ENCODE data around the gene SSBP3. TPM values are rescaled to one million over a fixed set of nuclear protein-coding genes. Genes with fewer than 3 reads are reported as not detected.

SSBP3 gene
- total and polyA plus RNA-seq, 4 donors: 23.3 to 108 (median 66.3) TPM

GRCh38 chr1:54387419-54387818 lies 18.8 kb downstream of the SSBP3 start:
- Histone ChIP-seq H3K9me3 (ENCODE audit: control insufficient read depth, insufficient read depth, low read length) (no peaks in the 10 kb centered on the region), H3K27me3 (ENCODE audit: control insufficient read depth, insufficient read depth, low read length) (no peaks in the 10 kb centered on the region), H3K27ac (ENCODE audit: low read depth, low read length) (no peak overlapping the region), H3K4me1 (ENCODE audit: control insufficient read depth, insufficient read depth, low read length) (peaks cover 41% of the 10 kb centered on the region), H3K4me3 (ENCODE audit: low read depth, low read length) (no peak overlapping the region), H3K36me3 (ENCODE audit: control insufficient read depth, insufficient read depth, low read length) (peaks cover 23% of the 10 kb centered on the region)
- peak in 1 of 6 donors; percentile 51 for DNase-seq (ENCODE audit: low read depth in 4 of 6, low spot score in 6 of 6)
- WGBS (ENCODE audit: insufficient coverage): 48% methylated on average over 2 of the region's 5 CpGs

DNA sequence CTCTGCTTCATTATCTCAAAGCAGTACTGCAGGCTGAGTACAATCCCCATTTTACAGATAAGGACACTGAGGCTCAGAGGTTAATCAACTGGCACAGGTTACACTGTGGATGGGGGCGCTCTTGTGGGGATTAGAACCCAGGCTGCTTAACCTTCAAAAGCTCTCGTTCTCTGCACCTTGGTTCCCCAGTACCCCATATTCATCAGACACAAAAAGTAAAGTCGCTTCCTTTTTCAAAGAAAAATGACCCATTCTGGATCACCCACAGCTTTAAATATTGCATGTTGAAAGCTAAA lies 20.5 kb downstream of the SSBP3 start:
- Histone ChIP-seq H3K9me3 (ENCODE audit: control insufficient read depth, insufficient read depth, low read length) (no peaks in the 10 kb centered on the region), H3K27ac (ENCODE audit: low read depth, low read length) (no peak overlapping the region), H3K27me3 (ENCODE audit: control insufficient read depth, insufficient read depth, low read length) (no peaks in the 10 kb centered on the region), H3K4me1 (ENCODE audit: control insufficient read depth, insufficient read depth, low read length) (peaks cover 26% of the 10 kb centered on the region), H3K4me3 (ENCODE audit: low read depth, low read length) (no peak overlapping the region), H3K36me3 (ENCODE audit: control insufficient read depth, insufficient read depth, low read length) (peaks cover 16% of the 10 kb centered on the region)
- WGBS (ENCODE audit: insufficient coverage): 78% methylated on average over 3 of the region's 3 CpGs
- no peak for DNase-seq (ENCODE audit: low read depth in 4 of 6, low spot score in 6 of 6)

GRCh38 chr1:54384918-54385726 lies 21.1 kb downstream of the SSBP3 start:
- Histone ChIP-seq H3K27me3 (ENCODE audit: control insufficient read depth, insufficient read depth, low read length) (no peaks in the 10 kb centered on the region), H3K4me3 (ENCODE audit: low read depth, low read length) (no peak overlapping the region), H3K36me3 (ENCODE audit: control insufficient read depth, insufficient read depth, low read length) (peaks cover 20% of the 10 kb centered on the region), H3K9me3 (ENCODE audit: control insufficient read depth, insufficient read depth, low read length) (no peaks in the 10 kb centered on the region), H3K27ac (ENCODE audit: low read depth, low read length) (no peak overlapping the region), H3K4me1 (ENCODE audit: control insufficient read depth, insufficient read depth, low read length) (peaks cover 29% of the 10 kb centered on the region)
- no peak for DNase-seq (ENCODE audit: low read depth in 4 of 6, low spot score in 6 of 6)
- 57% methylated on average over 5 of the region's 7 CpGs for WGBS (ENCODE audit: insufficient coverage)

- Histone ChIP-seq H3K27me3 (ENCODE audit: control insufficient read depth, insufficient read depth, low read length) (no peaks in the 10 kb centered on the region), H3K4me1 (ENCODE audit: control insufficient read depth, insufficient read depth, low read length) (peaks cover 34% of the 10 kb centered on the region), H3K4me3 (ENCODE audit: low read depth, low read length) (no peak overlapping the region), H3K9me3 (ENCODE audit: control insufficient read depth, insufficient read depth, low read length) (no peaks in the 10 kb centered on the region), H3K36me3 (ENCODE audit: control insufficient read depth, insufficient read depth, low read length) (peaks cover 22% of the 10 kb centered on the region), H3K27ac (ENCODE audit: low read depth, low read length) (no peak overlapping the region)
- no peak for DNase-seq (ENCODE audit: low read depth in 4 of 6, low spot score in 6 of 6)
- WGBS (ENCODE audit: insufficient coverage): 100% methylated on average over 1 of the region's 2 CpGs
These were observed 21.7 kb downstream of the SSBP3 start for GRCh38 chr1:54384471-54384870.

GRCh38 chr1:54381524-54381923 lies 24.7 kb downstream of the SSBP3 start:
- WGBS (ENCODE audit: insufficient coverage): 88% methylated on average over 4 of the region's 4 CpGs

GRCh38 chr1:54380290-54380882 lies 25.8 kb downstream of the SSBP3 start:
- peaks cover 30% of the 10 kb centered on the region for H3K36me3 ChIP-seq (ENCODE audit: control insufficient read depth, insufficient read depth, low read length)
- 60% methylated on average over 12 of the region's 15 CpGs for WGBS (ENCODE audit: insufficient coverage)
- no peak overlapping the region for H3K4me3 ChIP-seq (ENCODE audit: low read depth, low read length)
- no peaks in the 10 kb centered on the region for H3K27me3 ChIP-seq (ENCODE audit: control insufficient read depth, insufficient read depth, low read length)
- H3K9me3 ChIP-seq (ENCODE audit: control insufficient read depth, insufficient read depth, low read length): no peaks in the 10 kb centered on the region
- peaks cover 44% of the 10 kb centered on the region for H3K4me1 ChIP-seq (ENCODE audit: control insufficient read depth, insufficient read depth, low read length)
- peak in 1 of 6 donors; percentile 65 for DNase-seq (ENCODE audit: low read depth in 4 of 6, low spot score in 6 of 6)
- H3K27ac ChIP-seq (ENCODE audit: low read depth, low read length): peak overlapping the region; percentile 37

More at GRCh38 chr1:54381524-54381923, 24.7 kb downstream of the SSBP3 start:
- Histone ChIP-seq H3K36me3 (ENCODE audit: control insufficient read depth, insufficient read depth, low read length) (peaks cover 26% of the 10 kb centered on the region), H3K4me1 (ENCODE audit: control insufficient read depth, insufficient read depth, low read length) (peaks cover 43% of the 10 kb centered on the region), H3K27ac (ENCODE audit: low read depth, low read length) (no peak overlapping the region), H3K9me3 (ENCODE audit: control insufficient read depth, insufficient read depth, low read length) (no peaks in the 10 kb centered on the region), H3K4me3 (ENCODE audit: low read depth, low read length) (no peak overlapping the region), H3K27me3 (ENCODE audit: control insufficient read depth, insufficient read depth, low read length) (no peaks in the 10 kb centered on the region)
- no peak for DNase-seq (ENCODE audit: low read depth in 4 of 6, low spot score in 6 of 6)

DNA sequence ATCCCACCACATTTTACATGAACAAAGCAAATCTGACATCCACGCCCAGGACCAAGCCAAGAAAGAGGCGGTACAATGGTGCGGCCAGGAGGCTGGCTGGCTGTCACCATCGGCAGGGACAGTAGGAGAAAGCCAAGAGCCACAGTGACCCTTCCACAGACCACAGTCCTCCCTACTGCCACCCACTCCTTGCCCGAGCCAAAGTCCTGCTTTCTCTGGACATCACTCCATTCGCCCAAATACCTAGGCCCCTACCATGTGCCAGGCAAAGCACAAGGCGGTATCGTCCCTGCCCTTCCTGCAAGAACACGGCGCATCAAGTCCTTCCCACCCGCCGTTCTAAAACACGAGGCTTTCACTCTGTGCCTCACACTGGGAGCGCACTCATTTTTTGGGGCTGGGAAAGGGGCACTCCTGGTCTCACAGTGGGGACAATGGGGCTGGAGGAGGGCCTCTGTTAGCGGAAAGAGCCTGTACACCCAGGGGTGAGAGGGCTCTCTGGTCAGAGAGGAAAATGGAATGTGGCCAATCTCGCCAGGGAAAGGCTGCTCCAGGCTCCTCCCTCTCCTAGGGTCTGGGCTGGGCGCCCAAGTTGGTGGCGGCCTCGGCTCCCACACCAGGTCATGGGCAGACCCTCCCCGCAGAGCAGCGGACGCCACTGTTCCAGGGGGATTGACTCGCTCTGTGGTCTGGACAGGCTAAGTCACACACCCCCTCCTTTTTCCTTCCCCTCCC lies 26.5 kb downstream of the SSBP3 start:
- H3K4me1 ChIP-seq (ENCODE audit: control insufficient read depth, insufficient read depth, low read length): peaks cover 46% of the 10 kb centered on the region
- peak overlapping the region; percentile 43 for H3K27ac ChIP-seq (ENCODE audit: low read depth, low read length)
- no peaks in the 10 kb centered on the region for H3K9me3 ChIP-seq (ENCODE audit: control insufficient read depth, insufficient read depth, low read length)
- peak in 2 of 6 donors; percentile 41 to 62 for DNase-seq (ENCODE audit: low read depth in 4 of 6, low spot score in 6 of 6)
- WGBS (ENCODE audit: insufficient coverage): 69% methylated on average over 23 of the region's 23 CpGs
- H3K4me3 ChIP-seq (ENCODE audit: low read depth, low read length): no peak overlapping the region
- peaks cover 30% of the 10 kb centered on the region for H3K36me3 ChIP-seq (ENCODE audit: control insufficient read depth, insufficient read depth, low read length)
- no peaks in the 10 kb centered on the region for H3K27me3 ChIP-seq (ENCODE audit: control insufficient read depth, insufficient read depth, low read length)

DNA sequence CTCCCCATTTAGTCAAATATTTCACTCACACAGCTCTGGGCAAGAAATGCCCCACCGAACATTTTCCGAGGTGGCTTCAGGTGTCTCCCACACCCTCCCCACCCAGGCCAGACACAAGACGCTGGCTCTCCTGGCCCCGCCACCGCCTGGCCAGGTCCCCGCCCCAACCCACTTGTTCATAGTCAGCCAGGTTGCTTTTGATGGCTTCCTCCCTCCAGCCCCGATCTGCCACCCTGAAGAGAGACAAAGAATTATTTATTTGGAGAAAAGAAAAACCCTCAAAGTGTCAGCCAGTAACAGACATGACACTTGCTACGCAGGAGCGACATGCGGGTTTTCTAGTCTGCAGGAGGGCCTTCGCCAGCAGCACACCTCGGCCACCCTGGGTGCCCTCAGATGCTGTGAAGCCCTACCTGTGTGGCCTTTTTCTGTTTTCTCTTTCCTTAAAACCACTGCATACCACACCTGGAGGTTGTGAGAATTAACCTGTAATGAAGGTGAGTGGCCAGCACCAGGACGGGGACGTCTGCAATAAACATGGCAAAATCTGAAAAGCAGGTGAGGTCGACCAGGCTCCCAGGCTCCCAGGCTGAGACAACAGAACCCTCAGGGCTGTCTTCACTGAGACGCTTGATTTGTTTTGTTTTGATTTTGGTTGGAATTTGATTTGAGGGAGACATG lies 27.2 kb downstream of the SSBP3 start:
- H3K27ac ChIP-seq (ENCODE audit: low read depth, low read length): no peak overlapping the region
- H3K4me3 ChIP-seq (ENCODE audit: low read depth, low read length): no peak overlapping the region
- H3K9me3 ChIP-seq (ENCODE audit: control insufficient read depth, insufficient read depth, low read length): no peaks in the 10 kb centered on the region
- no peak for DNase-seq (ENCODE audit: low read depth in 4 of 6, low spot score in 6 of 6)
- WGBS (ENCODE audit: insufficient coverage): 51% methylated on average over 8 of the region's 16 CpGs
- peaks cover 32% of the 10 kb centered on the region for H3K36me3 ChIP-seq (ENCODE audit: control insufficient read depth, insufficient read depth, low read length)
- H3K4me1 ChIP-seq (ENCODE audit: control insufficient read depth, insufficient read depth, low read length): peaks cover 43% of the 10 kb centered on the region
- H3K27me3 ChIP-seq (ENCODE audit: control insufficient read depth, insufficient read depth, low read length): no peaks in the 10 kb centered on the region

GRCh38 chr1:54378157-54378873 lies 27.9 kb downstream of the SSBP3 start:
- Histone ChIP-seq H3K27me3 (ENCODE audit: control insufficient read depth, insufficient read depth, low read length) (no peaks in the 10 kb centered on the region), H3K9me3 (ENCODE audit: control insufficient read depth, insufficient read depth, low read length) (no peaks in the 10 kb centered on the region), H3K27ac (ENCODE audit: low read depth, low read length) (no peak overlapping the region), H3K4me3 (ENCODE audit: low read depth, low read length) (no peak overlapping the region), H3K4me1 (ENCODE audit: control insufficient read depth, insufficient read depth, low read length) (peaks cover 43% of the 10 kb centered on the region), H3K36me3 (ENCODE audit: control insufficient read depth, insufficient read depth, low read length) (peaks cover 34% of the 10 kb centered on the region)
- 24% methylated on average over 10 of the region's 17 CpGs for WGBS (ENCODE audit: insufficient coverage)
- peak in 2 of 6 donors; percentile 60 to 72 for DNase-seq (ENCODE audit: low read depth in 4 of 6, low spot score in 6 of 6)

Data from spinal cord (tissue), 10 donors.